Karpas-422 (cell line): ENCODE results near the gene MED29. TPM values are rescaled to one million over a fixed set of nuclear protein-coding genes. Genes with fewer than 3 reads are reported as not detected.

ENCODE experiments used
- DNase-seq: peaks from one replicate; pipeline ENCODE4 v3.0.0-alpha.2; 2015
- H2AFZ ChIP-seq: fragments of 200-600 bp; sonication (generic); 2 replicates; pipeline ENCODE4 v1.6.1; 2014; ENCODE audit warnings: antibody characterized with exemption, low read length, mixed read lengths
- H3K27ac ChIP-seq: fragments of 200-600 bp; sonication (generic); 2 replicates; pipeline ENCODE4 v1.5.1; 2014; ENCODE audit warnings: mild to moderate bottlenecking, low read length, moderate library complexity
- H3K27me3 ChIP-seq: fragments of 200-600 bp; sonication (generic); 2 replicates; pipeline ENCODE4 v1.6.1; 2014; ENCODE audit warnings: low read length, mixed read lengths
- H3K36me3 ChIP-seq: fragments of 200-600 bp; sonication (generic); 2 replicates; pipeline ENCODE4 v1.6.1; 2014; ENCODE audit warnings: low read length, mixed read lengths; ENCODE audit not compliant: insufficient read depth
- H3K4me1 ChIP-seq: fragments of 200-600 bp; sonication (generic); 2 replicates; pipeline ENCODE4 v1.6.1; 2014; ENCODE audit warnings: mild to moderate bottlenecking, low read length, mixed read lengths
- H3K4me2 ChIP-seq: fragments of 200-600 bp; sonication (generic); 2 replicates; pipeline ENCODE4 v1.6.1; 2014; ENCODE audit warnings: low read length, low read depth, mild to moderate bottlenecking; ENCODE audit not compliant: poor library complexity, severe bottlenecking
- H3K4me3 ChIP-seq: fragments of 200-600 bp; sonication (generic); 2 replicates; pipeline ENCODE4 v1.5.1; 2014; ENCODE audit warnings: mild to moderate bottlenecking, antibody characterized with exemption, low read length, mixed read lengths
- H3K79me2 ChIP-seq: fragments of 200-600 bp; sonication (generic); 2 replicates; pipeline ENCODE4 v1.6.1; 2014; ENCODE audit warnings: mild to moderate bottlenecking, low read length, mixed read lengths
- H3K9ac ChIP-seq: fragments of 200-600 bp; sonication (generic); 2 replicates; pipeline ENCODE4 v1.6.0; 2014; ENCODE audit warnings: low read length
- H3K9me2 ChIP-seq: fragments of 200-600 bp; sonication (generic), shearing (Covaris generic); replicated peaks from 2 replicates; pipeline ENCODE4 v1.6.0; 2014; ENCODE audit warnings: mild to moderate bottlenecking, low read length, moderate library complexity; ENCODE audit not compliant: insufficient read depth
- H3K9me3 ChIP-seq: fragments of 300-700, 200-600 bp; sonication (generic); 2 replicates; pipeline ENCODE4 v1.6.1; 2014; ENCODE audit warnings: low read length, mixed read lengths
- H4K20me1 ChIP-seq: fragments of 200-600 bp; sonication (generic); 2 replicates; pipeline ENCODE4 v1.6.1; 2014; ENCODE audit warnings: mild to moderate bottlenecking, antibody characterized with exemption, low read length, low read depth; ENCODE audit not compliant: insufficient read depth
- total RNA-seq: library from RNA; depleted of rRNA; stranded (reverse); fragments of >200 nt; shearing (Covaris generic); gene quantifications from 2 replicates; pipeline ENCODE4 v1.2.3, GENCODE V29; 2014; ENCODE audit warnings: low replicate concordance

The MED29 gene
- total RNA-seq, 1 experiment from 2014 or later, result 18.6 TPM

DNA sequence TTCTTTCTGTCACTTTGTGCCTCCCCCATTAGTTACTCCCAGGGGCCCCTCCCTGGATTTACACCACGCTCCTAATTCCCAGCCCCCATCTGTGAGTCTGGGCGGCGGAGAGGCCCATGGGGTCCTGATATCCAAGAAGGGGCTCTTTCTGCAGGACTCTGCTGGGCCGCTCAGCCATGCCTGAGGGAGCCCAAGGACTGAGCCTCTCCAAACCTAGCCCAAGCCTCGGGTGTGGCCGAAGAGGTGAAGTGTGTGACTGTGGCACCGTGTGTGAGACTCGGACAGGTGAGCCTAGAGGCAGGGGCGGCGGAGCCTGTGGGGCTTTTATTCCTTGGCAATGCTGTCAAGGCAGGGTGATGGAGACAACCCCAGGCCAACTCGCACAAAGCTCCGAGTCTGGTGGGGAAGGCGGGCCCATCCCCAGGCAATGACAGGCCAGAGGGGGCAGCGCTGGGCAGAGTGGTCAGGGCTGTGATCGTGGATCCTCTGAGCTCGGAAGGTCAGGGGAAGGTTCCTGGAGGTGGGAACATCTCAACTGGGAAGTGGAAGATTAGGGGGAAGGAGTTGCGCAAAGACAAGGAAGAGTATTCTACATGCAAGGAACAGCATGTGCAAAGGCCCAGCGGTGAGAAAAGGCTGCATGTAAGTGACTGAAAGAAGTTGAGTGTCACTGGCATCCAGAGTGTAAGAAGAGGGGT, 22.9 kb downstream of the MED29 start:
- H2AFZ ChIP-seq, result no peak overlapping the region
- H3K4me1 ChIP-seq, result peaks cover 38% of the 10 kb centered on the region
- DNase-seq, result peak; percentile 42

DNA sequence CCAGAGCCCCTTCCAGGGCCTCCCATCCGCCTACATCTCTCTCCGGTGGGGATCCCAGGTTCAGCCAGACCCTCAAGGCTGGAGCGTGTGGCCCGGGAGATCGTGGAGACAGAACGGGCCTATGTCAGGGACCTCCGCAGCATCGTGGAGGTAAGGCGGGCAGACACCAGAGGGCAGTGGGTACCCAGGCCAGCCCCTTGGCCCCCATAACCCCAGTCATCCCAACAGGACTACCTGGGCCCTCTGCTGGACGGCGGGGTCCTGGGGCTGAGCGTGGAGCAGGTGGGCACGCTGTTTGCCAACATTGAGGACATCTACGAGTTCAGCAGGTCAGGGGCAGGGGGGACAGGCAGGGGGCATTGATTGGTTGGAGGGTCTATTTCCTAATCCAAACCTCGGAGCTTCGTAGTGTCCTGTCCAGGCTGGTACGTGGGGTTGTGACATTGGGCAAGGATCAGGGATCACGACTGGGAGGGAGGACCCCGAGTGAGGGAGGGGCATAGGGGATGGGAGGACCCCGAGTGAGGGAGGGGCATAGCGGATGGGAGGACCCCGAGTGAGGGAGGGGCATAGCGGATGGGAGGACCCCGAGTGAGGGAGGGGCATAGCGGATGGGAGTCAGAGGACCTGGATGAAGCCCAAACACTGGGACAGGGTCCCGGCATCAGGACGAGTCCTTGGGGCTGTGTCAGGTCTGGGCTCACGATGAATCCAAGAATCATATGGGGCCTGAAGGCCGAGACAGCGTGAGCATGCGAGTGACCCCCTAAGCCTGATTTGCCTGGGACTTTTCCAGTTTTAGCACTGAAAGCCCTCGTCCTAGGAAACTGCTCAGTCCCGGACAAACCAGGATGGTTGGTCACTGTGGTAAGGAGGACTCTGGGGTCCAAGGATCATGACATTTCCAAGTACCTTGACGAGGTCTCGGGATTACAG, 24.2 kb downstream of the MED29 start:
- H3K9me3 ChIP-seq, result no peaks in the 10 kb centered on the region
- no peak overlapping the region for H3K4me2 ChIP-seq
- peaks cover 26% of the 10 kb centered on the region for H3K4me1 ChIP-seq
- no peak overlapping the region for H3K9ac ChIP-seq
- H3K4me3 ChIP-seq, result no peak overlapping the region
- no peak overlapping the region for H2AFZ ChIP-seq
- H3K27me3 ChIP-seq, result no peaks in the 10 kb centered on the region
- H4K20me1 ChIP-seq, result no peaks in the 10 kb centered on the region
- peaks cover 10% of the 10 kb centered on the region for H3K79me2 ChIP-seq
- H3K36me3 ChIP-seq, result no peaks in the 10 kb centered on the region
- peak; percentile 44 for DNase-seq
- no peak overlapping the region for H3K27ac ChIP-seq
- no peaks in the 10 kb centered on the region for H3K9me2 ChIP-seq

More for the DNA sequence above, 22.9 kb downstream of the MED29 start:
- Histone ChIP-seq H3K9me2 (no peaks in the 10 kb centered on the region), H3K9ac (peak overlapping the region; percentile 91), H3K79me2 (peaks cover 10% of the 10 kb centered on the region), H4K20me1 (no peaks in the 10 kb centered on the region), H3K9me3 (no peaks in the 10 kb centered on the region), H3K4me2 (peak overlapping the region; percentile 89), H3K27ac (peak overlapping the region; percentile 85), H3K36me3 (no peaks in the 10 kb centered on the region), H3K4me3 (peak overlapping the region; percentile 88), H3K27me3 (no peaks in the 10 kb centered on the region)

DNA sequence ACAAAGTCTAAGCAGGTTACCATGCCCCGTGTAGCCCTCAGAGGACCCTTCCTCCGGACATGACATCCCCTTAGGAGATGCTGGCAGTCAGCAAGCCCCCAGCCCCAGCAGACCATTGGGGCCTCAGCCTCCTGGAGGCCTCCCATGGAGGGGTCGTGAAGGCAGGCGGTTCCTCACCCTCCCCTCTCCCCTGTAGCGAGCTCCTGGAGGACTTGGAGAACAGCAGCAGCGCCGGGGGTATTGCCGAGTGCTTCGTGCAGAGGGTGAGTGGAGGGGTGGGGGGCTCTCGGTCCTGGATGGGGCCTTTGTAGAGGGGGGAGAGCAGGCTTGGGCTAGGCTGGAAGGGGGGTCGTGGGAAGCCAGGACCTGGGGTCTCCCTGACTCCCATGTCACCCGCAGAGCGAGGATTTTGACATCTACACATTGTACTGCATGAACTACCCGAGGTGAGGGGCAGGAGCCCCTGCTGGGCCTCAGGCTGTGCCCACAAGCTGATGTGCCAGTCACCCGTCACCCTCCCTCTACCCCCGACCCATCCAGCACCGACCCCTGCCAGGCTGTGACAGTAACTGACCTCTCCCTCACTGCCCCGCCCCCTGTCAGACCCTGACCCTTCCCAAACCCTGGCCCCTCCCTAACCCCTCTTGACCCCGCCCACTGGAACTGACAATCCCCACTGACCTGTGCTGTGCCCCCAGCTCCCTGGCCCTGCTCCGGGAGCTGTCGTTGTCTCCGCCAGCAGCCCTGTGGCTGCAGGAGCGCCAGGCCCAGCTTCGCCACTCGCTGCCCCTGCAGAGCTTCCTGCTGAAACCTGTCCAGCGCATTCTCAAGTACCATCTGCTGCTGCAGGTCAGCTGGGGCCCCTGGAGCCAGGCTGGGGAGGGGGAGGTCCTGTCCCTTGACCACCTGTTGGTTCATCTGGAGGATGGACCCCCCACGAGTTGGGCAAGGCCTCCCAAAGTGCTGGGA, 25.3 kb downstream of the MED29 start:
- no peak overlapping the region for H2AFZ ChIP-seq
- peaks cover 15% of the 10 kb centered on the region for H3K4me1 ChIP-seq
- peaks cover 10% of the 10 kb centered on the region for H3K79me2 ChIP-seq
- DNase-seq, result no peak
- no peak overlapping the region for H3K4me3 ChIP-seq
- H3K27ac ChIP-seq, result no peak overlapping the region
- no peaks in the 10 kb centered on the region for H3K9me2 ChIP-seq
- no peaks in the 10 kb centered on the region for H3K36me3 ChIP-seq
- no peak overlapping the region for H3K4me2 ChIP-seq
- no peak overlapping the region for H3K9ac ChIP-seq
- no peaks in the 10 kb centered on the region for H3K9me3 ChIP-seq
- no peaks in the 10 kb centered on the region for H4K20me1 ChIP-seq
- H3K27me3 ChIP-seq, result no peaks in the 10 kb centered on the region

DNA sequence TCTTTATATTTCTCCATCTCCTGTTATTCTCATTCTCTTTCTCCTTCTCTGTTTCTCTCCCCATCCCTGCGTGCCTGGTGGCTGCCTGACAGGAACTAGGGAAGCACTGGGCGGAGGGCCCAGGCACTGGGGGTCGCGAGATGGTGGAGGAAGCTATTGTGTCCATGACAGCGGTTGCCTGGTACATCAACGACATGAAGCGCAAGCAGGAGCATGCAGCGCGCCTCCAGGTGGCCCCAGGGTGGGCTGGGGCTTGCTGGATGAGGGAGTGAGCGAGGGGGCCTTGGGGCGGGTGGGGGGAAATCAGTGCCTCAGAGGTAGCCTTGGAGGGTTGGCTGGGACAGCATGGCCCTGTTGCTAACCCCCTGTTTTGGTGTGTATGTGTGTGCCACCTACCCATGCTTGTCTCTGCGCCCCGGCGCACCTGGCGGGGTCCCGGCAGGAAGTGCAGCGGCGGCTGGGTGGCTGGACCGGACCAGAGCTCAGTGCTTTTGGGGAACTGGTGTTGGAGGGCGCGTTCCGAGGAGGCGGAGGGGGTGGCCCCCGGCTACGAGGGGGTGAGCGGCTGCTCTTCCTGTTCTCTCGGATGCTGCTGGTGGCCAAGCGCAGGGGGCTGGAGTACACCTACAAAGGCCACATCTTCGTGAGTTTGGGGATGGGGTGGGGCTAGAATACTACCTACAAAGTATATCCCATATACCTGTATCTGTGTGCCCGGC, 26.4 kb downstream of the MED29 start:
- H2AFZ ChIP-seq, result no peak overlapping the region
- no peaks in the 10 kb centered on the region for H3K9me3 ChIP-seq
- H3K4me3 ChIP-seq, result no peak overlapping the region
- H3K4me1 ChIP-seq, result peaks cover 10% of the 10 kb centered on the region
- no peaks in the 10 kb centered on the region for H3K36me3 ChIP-seq
- no peak overlapping the region for H3K27ac ChIP-seq
- no peak overlapping the region for H3K9ac ChIP-seq
- H3K79me2 ChIP-seq, result peaks cover 10% of the 10 kb centered on the region
- no peaks in the 10 kb centered on the region for H4K20me1 ChIP-seq
- no peaks in the 10 kb centered on the region for H3K27me3 ChIP-seq
- DNase-seq, result no peak
- no peaks in the 10 kb centered on the region for H3K9me2 ChIP-seq
- no peak overlapping the region for H3K4me2 ChIP-seq

DNA sequence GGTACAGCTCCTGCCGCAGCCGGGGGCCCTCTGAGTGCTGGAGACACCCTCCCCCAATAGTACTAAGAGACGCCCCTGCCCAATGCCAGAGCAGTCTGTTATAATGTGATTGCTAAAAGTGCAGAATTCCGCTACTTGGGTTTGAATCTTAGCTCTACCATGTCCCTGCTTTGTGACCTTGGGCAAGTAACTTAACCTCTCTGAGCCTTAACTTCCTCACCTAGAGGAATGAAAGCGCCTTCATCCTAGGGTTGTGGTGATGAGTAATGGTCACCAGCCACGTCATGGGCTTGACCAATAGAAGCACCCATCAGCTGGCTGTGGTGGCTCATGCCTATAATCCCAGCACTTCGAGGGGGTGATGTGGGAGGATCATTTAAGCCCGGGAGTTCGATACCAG, 27.8 kb downstream of the MED29 start:
- no peak for DNase-seq
- peaks cover 5% of the 10 kb centered on the region for H3K79me2 ChIP-seq
- no peaks in the 10 kb centered on the region for H4K20me1 ChIP-seq

DNA sequence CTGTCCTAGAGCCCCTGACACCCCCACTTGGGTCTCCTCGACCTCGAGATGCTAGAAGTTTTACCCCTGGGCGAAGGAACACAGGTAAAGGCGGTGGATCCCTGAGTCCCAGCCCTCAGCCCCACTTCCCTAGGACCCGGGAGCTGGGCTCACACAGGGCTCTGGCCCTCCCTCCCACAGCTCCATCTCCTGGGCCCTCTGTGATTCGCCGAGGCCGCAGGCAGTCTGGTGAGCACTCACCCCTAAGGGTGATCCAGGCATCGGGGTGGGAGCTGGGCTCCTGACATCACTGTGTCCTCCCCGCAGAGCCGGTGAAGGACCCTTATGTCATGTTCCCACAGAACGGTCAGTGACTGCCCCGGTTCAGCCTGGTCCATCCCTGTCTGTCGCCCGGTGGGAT, 29.6 kb downstream of the MED29 start:
- H3K9ac ChIP-seq, result no peak overlapping the region
- H3K4me1 ChIP-seq, result no peaks in the 10 kb centered on the region
- H3K79me2 ChIP-seq, result no peaks in the 10 kb centered on the region
- H3K4me2 ChIP-seq, result no peak overlapping the region
- no peak overlapping the region for H3K27ac ChIP-seq
- no peak for DNase-seq
- H3K27me3 ChIP-seq, result no peaks in the 10 kb centered on the region
- no peaks in the 10 kb centered on the region for H3K9me2 ChIP-seq
- no peak overlapping the region for H3K4me3 ChIP-seq
- H3K9me3 ChIP-seq, result no peaks in the 10 kb centered on the region
- H4K20me1 ChIP-seq, result no peaks in the 10 kb centered on the region
- H2AFZ ChIP-seq, result no peak overlapping the region
- no peaks in the 10 kb centered on the region for H3K36me3 ChIP-seq

More for the DNA sequence above, 27.8 kb downstream of the MED29 start:
- H3K36me3 ChIP-seq, result no peaks in the 10 kb centered on the region
- H3K27ac ChIP-seq, result no peak overlapping the region
- no peak overlapping the region for H3K9ac ChIP-seq
- H3K4me2 ChIP-seq, result no peak overlapping the region
- no peaks in the 10 kb centered on the region for H3K27me3 ChIP-seq
- peaks cover 4% of the 10 kb centered on the region for H3K4me1 ChIP-seq
- H3K9me3 ChIP-seq, result no peaks in the 10 kb centered on the region
- H3K4me3 ChIP-seq, result no peak overlapping the region
- no peaks in the 10 kb centered on the region for H3K9me2 ChIP-seq
- H2AFZ ChIP-seq, result no peak overlapping the region

DNA sequence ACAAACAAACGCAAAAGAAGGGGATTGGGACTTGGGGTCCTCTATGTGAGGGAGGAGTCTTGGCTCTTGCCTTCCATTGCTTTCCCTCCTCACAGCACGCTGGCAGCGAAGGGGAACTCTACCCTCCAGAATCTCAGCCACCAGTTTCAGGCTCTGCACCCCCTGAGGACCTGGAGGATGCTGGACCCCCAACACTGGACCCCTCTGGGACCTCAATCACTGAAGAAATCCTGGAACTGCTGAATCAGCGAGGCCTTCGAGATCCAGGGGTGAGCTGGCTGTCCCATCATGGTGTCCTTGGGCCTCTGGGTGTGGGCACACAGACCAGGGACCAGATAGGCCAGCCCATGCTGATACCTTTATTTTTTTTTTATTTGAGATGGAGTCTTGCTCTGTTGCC, 30.8 kb downstream of the MED29 start:
- no peaks in the 10 kb centered on the region for H3K27me3 ChIP-seq
- H3K4me1 ChIP-seq, result no peaks in the 10 kb centered on the region
- no peaks in the 10 kb centered on the region for H3K36me3 ChIP-seq
- no peak for DNase-seq
- H3K9me2 ChIP-seq, result no peaks in the 10 kb centered on the region
- no peak overlapping the region for H3K27ac ChIP-seq
- H4K20me1 ChIP-seq, result no peaks in the 10 kb centered on the region
- H3K9ac ChIP-seq, result no peak overlapping the region
- H3K4me3 ChIP-seq, result no peak overlapping the region
- no peaks in the 10 kb centered on the region for H3K9me3 ChIP-seq
- no peak overlapping the region for H3K4me2 ChIP-seq
- no peak overlapping the region for H2AFZ ChIP-seq
- H3K79me2 ChIP-seq, result no peaks in the 10 kb centered on the region
